Retinal pigment epithelial cell (primary cell): ENCODE results near the gene ANKS1A.

Source experiments
- DNase-seq: peaks from one replicate; pipeline ENCODE4 v3.0.0-alpha.2; 2010; ENCODE audit warnings: low read depth
- H3K4me3 ChIP-seq: 2 replicates; pipeline ENCODE4 v1.5.1; 2011; ENCODE audit warnings: mild to moderate bottlenecking, low read length, control low read depth, moderate library complexity
- TF ChIP-seq, protein P1 (sequence below): conservative IDR thresholded peaks from 2 replicates; pipeline ENCODE4 v1.5.1; 2011; ENCODE audit warnings: low read depth, low read length, control low read depth, inconsistent platforms

Gene ANKS1A

DNA sequence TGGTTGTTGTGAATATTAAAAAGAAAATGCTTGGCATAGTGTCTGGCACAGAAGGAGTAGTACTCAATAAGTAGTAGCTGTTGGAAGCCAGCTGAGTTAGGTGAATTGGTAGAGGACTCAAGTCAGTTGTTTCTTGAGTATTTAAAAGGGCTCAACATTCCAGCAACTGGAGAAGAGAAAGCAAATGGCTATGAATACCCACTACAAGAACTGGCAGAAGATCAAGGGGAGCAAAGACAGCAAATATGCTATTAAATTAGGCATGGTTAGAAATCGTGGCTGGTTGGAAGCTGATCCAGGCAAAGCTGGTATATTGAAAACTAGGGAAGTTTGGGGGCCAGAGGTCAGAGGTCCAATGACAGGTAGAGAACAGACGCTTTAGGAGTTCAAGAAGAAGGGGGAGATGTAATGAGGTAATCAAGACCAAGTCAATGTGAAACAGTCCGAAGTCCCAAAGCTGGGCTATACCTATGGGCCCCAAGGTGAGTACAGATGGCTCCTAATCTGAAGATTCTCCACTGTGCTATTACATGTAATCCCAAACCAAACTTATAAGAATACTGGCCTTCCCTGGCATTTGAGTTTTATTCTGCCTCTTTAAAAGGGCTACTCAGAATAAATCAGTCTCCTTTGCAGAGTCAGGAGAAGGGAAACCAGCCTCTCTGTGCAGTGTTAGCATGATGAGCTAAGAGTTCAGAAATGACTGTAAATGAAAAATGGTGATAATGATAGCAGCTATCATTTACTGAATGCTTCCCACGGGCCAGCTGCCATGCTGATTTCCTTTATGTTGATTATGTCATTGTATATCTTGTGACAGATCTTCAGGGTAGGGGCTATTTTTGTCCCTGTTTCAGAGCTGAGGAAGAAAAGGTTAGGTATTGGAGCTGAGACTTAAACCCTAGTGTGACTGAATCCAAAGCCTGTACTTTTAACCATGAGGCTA lies 122.3 kb downstream of the ANKS1A start:
- TF ChIP-seq, protein P1, sequence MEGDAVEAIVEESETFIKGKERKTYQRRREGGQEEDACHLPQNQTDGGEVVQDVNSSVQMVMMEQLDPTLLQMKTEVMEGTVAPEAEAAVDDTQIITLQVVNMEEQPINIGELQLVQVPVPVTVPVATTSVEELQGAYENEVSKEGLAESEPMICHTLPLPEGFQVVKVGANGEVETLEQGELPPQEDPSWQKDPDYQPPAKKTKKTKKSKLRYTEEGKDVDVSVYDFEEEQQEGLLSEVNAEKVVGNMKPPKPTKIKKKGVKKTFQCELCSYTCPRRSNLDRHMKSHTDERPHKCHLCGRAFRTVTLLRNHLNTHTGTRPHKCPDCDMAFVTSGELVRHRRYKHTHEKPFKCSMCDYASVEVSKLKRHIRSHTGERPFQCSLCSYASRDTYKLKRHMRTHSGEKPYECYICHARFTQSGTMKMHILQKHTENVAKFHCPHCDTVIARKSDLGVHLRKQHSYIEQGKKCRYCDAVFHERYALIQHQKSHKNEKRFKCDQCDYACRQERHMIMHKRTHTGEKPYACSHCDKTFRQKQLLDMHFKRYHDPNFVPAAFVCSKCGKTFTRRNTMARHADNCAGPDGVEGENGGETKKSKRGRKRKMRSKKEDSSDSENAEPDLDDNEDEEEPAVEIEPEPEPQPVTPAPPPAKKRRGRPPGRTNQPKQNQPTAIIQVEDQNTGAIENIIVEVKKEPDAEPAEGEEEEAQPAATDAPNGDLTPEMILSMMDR: no peak
- no peak for DNase-seq

DNA sequence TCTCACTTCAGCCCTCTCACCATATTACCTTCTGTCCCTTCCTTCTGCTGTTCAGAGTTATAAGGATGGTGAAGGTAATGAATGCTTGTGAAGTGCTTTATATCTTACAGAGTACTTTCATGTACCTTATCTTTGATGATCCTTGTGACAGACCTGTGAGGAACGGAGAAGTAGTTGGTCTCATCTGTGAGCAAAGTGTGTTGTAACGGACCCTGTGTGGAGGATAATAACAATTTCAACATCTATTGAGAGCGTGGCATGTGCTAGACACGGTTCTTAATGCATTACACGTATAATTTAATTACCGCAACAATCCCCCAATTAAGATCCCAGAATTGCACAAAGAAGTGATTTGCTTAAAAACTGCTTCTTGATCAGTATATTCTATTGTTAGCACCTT lies 124.6 kb downstream of the ANKS1A start:
- TF ChIP-seq, protein P1: no peak
- H3K4me3 ChIP-seq: no peak overlapping the region
- DNase-seq: no peak

More for the DNA sequence above, 122.3 kb downstream of the ANKS1A start:
- H3K4me3 ChIP-seq: no peak overlapping the region

DNA sequence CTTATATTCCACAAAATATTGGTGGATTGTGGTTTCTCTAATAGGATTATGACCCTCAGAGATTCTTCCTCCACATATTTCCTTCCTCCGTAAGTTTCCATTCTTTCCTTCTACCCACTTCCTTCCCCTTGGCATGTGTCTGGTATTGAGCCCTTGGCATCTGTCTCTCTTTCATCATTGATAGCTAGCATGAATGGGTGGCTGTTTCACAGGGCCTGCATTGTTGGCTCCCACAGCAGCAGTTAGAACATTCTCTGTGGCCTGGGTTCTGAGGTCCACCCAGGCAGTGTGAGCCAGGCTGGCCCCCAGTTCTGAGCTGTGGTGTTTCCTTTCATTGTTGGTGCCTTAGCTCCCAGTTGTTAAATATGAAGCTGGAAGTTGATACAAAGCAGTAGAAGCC lies 125.3 kb downstream of the ANKS1A start:
- TF ChIP-seq, protein P1: no peak
- H3K4me3 ChIP-seq: no peak overlapping the region
- peak; percentile 78 for DNase-seq

DNA sequence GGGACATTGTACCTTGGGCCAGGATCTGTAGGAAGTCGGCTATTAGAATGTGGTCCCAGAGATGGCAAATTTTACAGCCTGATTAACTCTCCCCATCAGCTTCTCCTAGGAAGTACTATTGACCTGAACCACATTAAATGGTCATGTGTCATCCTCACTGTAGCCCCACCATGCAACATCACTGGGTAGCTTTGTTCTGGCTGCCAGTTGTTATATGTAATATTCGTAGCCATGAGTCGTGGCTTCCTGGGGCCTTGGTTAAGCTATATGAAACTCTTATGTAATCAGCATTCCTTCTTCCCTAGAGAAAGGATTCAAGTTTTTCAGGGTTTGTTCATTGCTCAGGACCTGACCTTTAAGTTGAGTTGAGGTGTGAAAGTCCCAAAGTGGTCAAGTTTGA lies 125.7 kb downstream of the ANKS1A start:
- TF ChIP-seq, protein P1: no peak
- H3K4me3 ChIP-seq: no peak overlapping the region
- no peak for DNase-seq

DNA sequence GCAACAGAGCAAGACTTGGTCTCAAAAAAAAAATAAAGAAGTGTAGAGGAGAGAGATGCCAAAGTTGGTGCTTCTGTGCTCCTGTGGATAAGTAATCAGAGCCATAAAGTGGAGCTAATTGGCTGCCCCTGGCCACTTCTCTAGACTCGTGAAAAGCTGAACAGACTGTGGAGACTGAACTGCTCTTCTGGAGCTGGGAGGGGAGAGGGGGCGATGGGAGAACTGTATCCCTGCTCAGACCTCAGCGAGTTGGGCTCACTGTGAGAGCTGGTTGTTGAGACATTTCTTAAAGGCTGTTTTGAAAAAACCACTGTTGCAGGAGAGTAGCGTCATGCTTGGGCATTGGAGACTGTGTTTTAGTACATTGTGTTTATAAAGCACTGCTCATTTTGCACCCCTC lies 126.4 kb downstream of the ANKS1A start:
- H3K4me3 ChIP-seq: no peak overlapping the region
- no peak for DNase-seq
- TF ChIP-seq, protein P1: no peak

DNA sequence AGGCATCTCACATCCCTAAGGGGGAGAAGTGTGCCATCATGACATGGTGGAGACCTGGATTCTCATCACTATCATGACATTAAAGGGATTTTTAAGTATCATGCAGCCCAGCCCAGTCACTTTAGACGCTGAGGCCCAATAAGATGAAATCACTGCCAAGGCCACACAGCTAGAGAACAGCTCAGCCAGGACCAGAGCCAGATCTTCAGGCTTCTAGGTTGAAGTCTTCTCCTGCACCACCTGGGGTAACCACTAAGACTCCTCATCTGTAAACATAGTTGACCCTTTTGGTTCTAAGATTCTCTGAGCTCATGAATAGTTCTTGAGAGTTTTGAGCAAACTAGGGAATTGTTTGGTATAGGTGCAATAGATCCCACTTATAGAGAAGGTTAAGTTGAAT lies 126.9 kb downstream of the ANKS1A start:
- TF ChIP-seq, protein P1: no peak
- DNase-seq: no peak

More for the DNA sequence above, 126.9 kb downstream of the ANKS1A start:
- no peak overlapping the region for H3K4me3 ChIP-seq
